H1 (cell line): Measurements from ENCODE around the gene KAT5. TPM values are rescaled to one million over a fixed set of nuclear protein-coding genes. Genes with fewer than 3 reads are reported as not detected.

Experiments used
- CTCF ChIA-PET: fragments of 300-600 bp; sonication (Branson Sonifier 250); formaldehyde crosslinking; loops from one replicate; lab custom pipeline; 2021; ENCODE audit not compliant: partially characterized antibody; lab: Charles Lee
- POLR2A ChIA-PET: fragments of 300-600 bp; sonication (Branson Sonifier 250); formaldehyde crosslinking; loops from one replicate; lab custom pipeline; 2021; ENCODE audit warnings: inconsistent platforms; ENCODE audit not compliant: partially characterized antibody; lab: Charles Lee
- DNase-seq, 2 experiments: peaks; one replicate each; pipeline versions ENCODE4 v3.0.0 to v3.0.0-alpha.2; 2010 to 2022; ENCODE audit warnings: low spot score in 2 of 2, low read depth in 1 of 2, mixed read lengths in 1 of 2
- FAIRE-seq: peaks from 2 replicates; lab custom pipeline; 2011; peaks lifted over from hg19 to GRCh38; lab: Jason Lieb, UNC
- H2AFZ ChIP-seq: 2 replicates; pipeline ENCODE4 v1.8.1; 2012; ENCODE audit warnings: low read length, inconsistent platforms
- H2AK5ac ChIP-seq: 2 replicates; pipeline ENCODE4 v1.6.1; 2013; ENCODE audit warnings: low read depth, low read length
- H2BK120ac ChIP-seq: replicated peaks from 2 replicates; pipeline ENCODE3; 2013; ENCODE audit warnings: low read depth, low read length, inconsistent platforms
- H2BK12ac ChIP-seq: 2 replicates; pipeline ENCODE4 v1.6.1; 2013; ENCODE audit warnings: low read depth, low read length
- H2BK15ac ChIP-seq: 2 replicates; pipeline ENCODE4 v1.6.1; 2013; ENCODE audit warnings: low read length
- H2BK20ac ChIP-seq: 2 replicates; pipeline ENCODE4 v1.6.1; 2013; ENCODE audit warnings: low read length
- H2BK5ac ChIP-seq: 2 replicates; pipeline ENCODE4 v1.6.1; 2013; ENCODE audit warnings: low read depth, low read length
- H3K14ac ChIP-seq: 2 replicates; pipeline ENCODE4 v1.6.1; 2013; ENCODE audit warnings: inconsistent platforms; ENCODE audit not compliant: insufficient read length
- H3K18ac ChIP-seq: 2 replicates; pipeline ENCODE4 v1.6.1; 2013; ENCODE audit warnings: low read length; ENCODE audit errors: extremely low read depth
- H3K23ac ChIP-seq: 2 replicates; pipeline ENCODE4 v1.6.1; 2013; ENCODE audit warnings: inconsistent platforms; ENCODE audit not compliant: insufficient read length
- H3K23me2 ChIP-seq: 2 replicates; pipeline ENCODE4 v1.6.1; 2013; ENCODE audit warnings: low read depth, low read length
- H3K27ac ChIP-seq: 2 replicates; pipeline ENCODE4 v1.6.1; 2011; ENCODE audit warnings: low read depth, low read length, inconsistent platforms
- H3K27me3 ChIP-seq, 4 experiments: replicated peaks in 1 of 4; 1 replicate in 1 of 4; 2 replicates in 3 of 4; pipeline versions ENCODE4 v1.6.1 to v1.8.1; 2011 to 2013; ENCODE audit warnings: low read length in 3 of 4, mild to moderate bottlenecking in 3 of 4, inconsistent platforms in 2 of 4, mixed read lengths in 2 of 4, moderate library complexity in 1 of 4; ENCODE audit not compliant: control insufficient read depth in 3 of 4, insufficient read depth in 3 of 4; ENCODE audit errors: extremely low read depth in 1 of 4
- H3K36me3 ChIP-seq, 4 experiments: 2 replicates each; pipeline versions ENCODE4 v1.6.1 to v1.8.1; 2011 to 2013; ENCODE audit warnings: mild to moderate bottlenecking in 4 of 4, low read length in 3 of 4, moderate library complexity in 2 of 4, control low read depth in 1 of 4, inconsistent platforms in 1 of 4; ENCODE audit not compliant: insufficient read depth in 4 of 4, control insufficient read depth in 2 of 4
- H3K4ac ChIP-seq: replicated peaks from 2 replicates; pipeline ENCODE3; 2013; ENCODE audit warnings: low read length, low read depth, mixed read lengths, inconsistent platforms; ENCODE audit not compliant: insufficient read length
- H3K4me1 ChIP-seq, 4 experiments: replicated peaks in 1 of 4; 1 replicate in 1 of 4; 2 replicates in 3 of 4; pipeline versions ENCODE4 v1.6.1 to v1.8.1; 2011 to 2013; ENCODE audit warnings: low read length in 3 of 4, inconsistent platforms in 2 of 4, mixed read lengths in 1 of 4; ENCODE audit not compliant: insufficient read depth in 4 of 4, control insufficient read depth in 3 of 4
- H3K4me2 ChIP-seq, 2 experiments: 2 replicates each; pipeline versions ENCODE4 v1.6.1 to v1.8.1; 2011 to 2013; ENCODE audit warnings: low read depth in 2 of 2, low read length in 2 of 2, control low read depth in 1 of 2, inconsistent platforms in 1 of 2, mild to moderate bottlenecking in 1 of 2; ENCODE audit not compliant: insufficient read depth in 1 of 2
- H3K4me3 ChIP-seq, 4 experiments: fragments of 200-600, 300-600 bp in 1 of 4; sonication (generic), shearing (Covaris generic), sonication (Bioruptor Twin) in 1 of 4; 2 replicates each; pipeline versions ENCODE4 v1.5.1 to v1.8.1; 2011 to 2016; ENCODE audit warnings: low read length in 4 of 4, low read depth in 3 of 4, control low read depth in 2 of 4, inconsistent platforms in 2 of 4, mild to moderate bottlenecking in 2 of 4, mixed read lengths in 1 of 4, moderate library complexity in 1 of 4; ENCODE audit not compliant: insufficient read depth in 2 of 4; ENCODE audit errors: extremely low read depth in 1 of 4
- H3K56ac ChIP-seq: replicated peaks from 2 replicates; pipeline ENCODE3; 2013; ENCODE audit warnings: low read depth, mild to moderate bottlenecking, mixed read lengths, low read length, inconsistent platforms; ENCODE audit not compliant: insufficient read length
- H3K79me1 ChIP-seq: 2 replicates; pipeline ENCODE4 v1.6.1; 2013; ENCODE audit warnings: low read depth, low read length, control low read depth
- H3K79me2 ChIP-seq, 2 experiments: 2 replicates each; pipeline versions ENCODE4 v1.6.1 to v1.8.1; 2012 to 2013; ENCODE audit warnings: low read length in 2 of 2, mild to moderate bottlenecking in 2 of 2, inconsistent platforms in 1 of 2; ENCODE audit not compliant: insufficient read depth in 2 of 2, control insufficient read depth in 1 of 2
- H3K9ac ChIP-seq, 4 experiments: replicated peaks in 1 of 4; 1 replicate in 1 of 4; 2 replicates in 3 of 4; pipeline versions ENCODE4 v1.6.1 to v1.8.1; 2011 to 2013; ENCODE audit warnings: low read depth in 3 of 4, low read length in 3 of 4, control low read depth in 2 of 4, mild to moderate bottlenecking in 2 of 4, moderate library complexity in 2 of 4, inconsistent platforms in 1 of 4; ENCODE audit errors: extremely low read depth in 1 of 4
- H3K9me3 ChIP-seq, 2 experiments: 2 replicates each; pipeline versions ENCODE4 v1.6.1 to v1.8.1; 2012 to 2013; ENCODE audit warnings: mild to moderate bottlenecking in 2 of 2, moderate library complexity in 2 of 2, control low read depth in 1 of 2, inconsistent platforms in 1 of 2, low read depth in 1 of 2, low read length in 1 of 2, mixed read lengths in 1 of 2; ENCODE audit not compliant: insufficient read depth in 2 of 2
- H4K20me1 ChIP-seq, 2 experiments: replicated peaks in 1 of 2; 2 replicates each; pipeline versions ENCODE3 to v1.8.1; 2011 to 2013; ENCODE audit warnings: inconsistent platforms in 2 of 2, low read length in 2 of 2, mild to moderate bottlenecking in 1 of 2; ENCODE audit not compliant: insufficient read depth in 2 of 2, control insufficient read depth in 1 of 2
- H4K5ac ChIP-seq: 2 replicates; pipeline ENCODE4 v1.6.1; 2013; ENCODE audit warnings: low read length, low read depth, mixed read lengths, inconsistent platforms; ENCODE audit not compliant: insufficient read length
- H4K8ac ChIP-seq: 2 replicates; pipeline ENCODE4 v1.8.0; 2013; ENCODE audit warnings: mild to moderate bottlenecking, moderate library complexity, low read length, inconsistent platforms; ENCODE audit not compliant: insufficient read depth; ENCODE audit errors: extremely low read depth
- H4K91ac ChIP-seq: replicated peaks from 2 replicates; pipeline ENCODE3; 2013; ENCODE audit warnings: low read length, mixed read lengths, inconsistent platforms; ENCODE audit not compliant: insufficient read length
- BCL11A ChIP-seq, 2 experiments: IDR thresholded peaks; one replicate each; pipeline ENCODE4 v1.6.1; 2011; ENCODE audit warnings: low read depth in 2 of 2, low read length in 2 of 2, mild to moderate bottlenecking in 2 of 2
- CEBPB ChIP-seq: IDR thresholded peaks from 2 replicates; pipeline ENCODE4 v1.6.1; 2012; ENCODE audit warnings: low read depth, low read length
- CHD1 ChIP-seq: IDR thresholded peaks from 2 replicates; pipeline ENCODE4 v1.6.1; 2012; ENCODE audit warnings: low read depth, low read length, improper control_type of control experiment
- CREB1 ChIP-seq: IDR thresholded peaks from 2 replicates; pipeline ENCODE4 v1.6.1; 2012; ENCODE audit warnings: inconsistent platforms
- CTCF ChIP-seq, 3 experiments: IDR thresholded peaks; 1 replicate in 2 of 3; 2 replicates in 1 of 3; pipeline versions ENCODE4 v1.5.1 to v1.6.1; 2011; ENCODE audit warnings: low read length in 3 of 3, mild to moderate bottlenecking in 3 of 3, inconsistent platforms in 2 of 3, low read depth in 1 of 3, moderate library complexity in 1 of 3; ENCODE audit not compliant: insufficient read depth in 1 of 3; ENCODE audit errors: control extremely low read depth in 1 of 3
- HDAC6 ChIP-seq: IDR thresholded peaks from one replicate; pipeline ENCODE4 v1.7.1; 2012; ENCODE audit warnings: low read depth, mild to moderate bottlenecking, inconsistent platforms, low read length, moderate library complexity
- MAFK ChIP-seq: IDR thresholded peaks from 2 replicates; pipeline ENCODE4 v1.6.1; 2012; ENCODE audit warnings: low read depth, mild to moderate bottlenecking, improper control_type of control experiment, low read length
- SP1 ChIP-seq: IDR thresholded peaks from 2 replicates; pipeline ENCODE4 v1.6.1; 2011; ENCODE audit warnings: low read depth, low read length
- TBP ChIP-seq: IDR thresholded peaks from 2 replicates; pipeline ENCODE4 v1.6.1; 2011; ENCODE audit warnings: low read depth, low read length, improper control_type of control experiment
- WGBS, 2 experiments: shearing (Covaris generic) in 1 of 2; methylation state at CpG; one replicate each; pipeline versions ENCODE4 v1.1.6 to v1.1.7; 2013 to 2015; ENCODE audit warnings: low lambda C conversion rate in 2 of 2, mixed read lengths in 2 of 2, inconsistent platforms in 1 of 2, low coverage in 1 of 2, missing lambda C conversion rate in 1 of 2; ENCODE audit not compliant: insufficient replicate concordance in 2 of 2, insufficient coverage in 1 of 2, insufficient read length in 1 of 2; ENCODE audit errors: extremely low coverage in 1 of 2, missing lambda C conversion rate in 1 of 2; 5-methylcytosine and 5-hydroxymethylcytosine counted together
- polyA plus RNA-seq, 7 experiments: library from polyadenylated mRNA; depleted of rRNA in 3 of 7; stranded (reverse) in 5 of 7; unstranded in 2 of 7; fragments of >200 nt in 5 of 7; fragments of 200-250 nt in 2 of 7; gene quantifications; 1 replicate in 5 of 7; 2 replicates in 1 of 7; 4 replicates in 1 of 7; pipeline versions ENCODE4 v1.2.1 to v1.2.3, GENCODE V29; 2011 to 2013; ENCODE audit warnings: missing spikeins in 2 of 7, mixed read lengths in 2 of 7
- total RNA-seq: library from RNA; stranded (reverse); fragmentation: NEBNext Ultra II Directional; extraction: Animal tissue kit (Norgen Biotek cat#: 25700); gene quantifications from 2 replicates; pipeline ENCODE4 v1.2.1, GENCODE V29; 2021
- TF ChIP-seq, protein P1 (sequence below): IDR thresholded peaks from 2 replicates; pipeline ENCODE4 v1.6.1; 2012; ENCODE audit warnings: low read length, inconsistent platforms

Gene KAT5
- total and polyA plus RNA-seq, 2 of the 8 experiments (the other 6 are each of a cell fraction or from before 2014, with no cell fraction given), result 26.7 to 37.4 TPM

DNA sequence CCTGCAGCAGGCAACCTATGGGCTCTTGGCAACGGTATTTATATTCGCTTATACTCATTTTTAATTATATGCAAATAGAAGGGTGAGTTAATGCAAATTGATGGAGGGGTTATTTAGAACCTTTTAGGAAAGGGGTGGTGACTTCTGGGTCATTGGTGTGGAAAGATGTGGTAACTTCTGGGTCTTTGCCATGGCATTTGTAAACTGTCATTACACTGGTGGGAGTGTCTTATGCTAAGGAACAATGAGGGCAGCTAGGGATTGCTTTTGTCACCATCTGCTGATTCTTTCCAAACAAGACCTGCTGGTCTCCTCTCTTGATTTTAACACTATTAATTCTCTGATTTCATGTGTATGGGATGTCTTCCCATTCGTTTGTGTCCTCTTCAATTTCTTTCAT is 11.7 kb upstream of the KAT5 start:
- no peak overlapping the region for H2AFZ ChIP-seq
- no peak overlapping the region for H2BK20ac ChIP-seq
- ChIA-PET POLR2A (no interaction called here), CTCF (interaction anchor here (1.1 to 1.8 kb wide), 2 partner anchors 11 to 184 kb away, joined by 3 read pairs; partner anchors contain the start of gene KAT5)
- H2BK15ac ChIP-seq, result no peak overlapping the region
- no peak overlapping the region for H3K14ac ChIP-seq
- H2BK5ac ChIP-seq, result no peak overlapping the region
- WGBS, 2 experiments, result 85% methylated on average over 3 of the region's 3 CpGs; no CpG with 5 or more reads in 1 of the 2 experiments
- H4K20me1 ChIP-seq, result no peaks in the 10 kb centered on the region
- no peaks in the 10 kb centered on the region for H3K79me1 ChIP-seq
- H3K23me2 ChIP-seq, result no peaks in the 10 kb centered on the region; the same call in 1 of the 2 replicates
- no peak overlapping the region for H2AK5ac ChIP-seq
- no peaks in the 10 kb centered on the region for H3K4me1 ChIP-seq
- no peak overlapping the region for H3K27ac ChIP-seq
- no peak for FAIRE-seq
- H3K18ac ChIP-seq, result no peak overlapping the region
- no peaks in the 10 kb centered on the region for H3K36me3 ChIP-seq
- DNase-seq, result no peak
- H4K8ac ChIP-seq, result no peak overlapping the region
- H3K27me3 ChIP-seq, result no peaks in the 10 kb centered on the region; a peak in 3 of 7 replicates
- H3K79me2 ChIP-seq, result no peaks in the 10 kb centered on the region
- no peak overlapping the region for H3K56ac ChIP-seq
- H3K9ac ChIP-seq, result no peak overlapping the region
- no peak overlapping the region for H3K4ac ChIP-seq
- H3K9me3 ChIP-seq, result 0 out of 4 replicates have a peak, but pooled peaks cover 0 to 7% of the 10 kb centered on the region in 2 experiments
- no peak overlapping the region for H4K91ac ChIP-seq
- no peak overlapping the region for H2BK120ac ChIP-seq
- no peak overlapping the region for H3K4me2 ChIP-seq
- H3K23ac ChIP-seq, result no peak overlapping the region
- no peak overlapping the region for H4K5ac ChIP-seq
- no peak overlapping the region for H3K4me3 ChIP-seq
- H2BK12ac ChIP-seq, result no peak overlapping the region
- TF ChIP-seq MAFK (no peak), BCL11A (IDR thresholded peaks at IDR 0.05; ENCODE audit: low read depth in 2 of 2, low read length in 2 of 2) (no peak), CTCF (IDR thresholded peaks at IDR 0.05; ENCODE audit: control extremely low read depth in 1 of 3, insufficient read depth in 1 of 3, low read depth in 1 of 3, low read length in 3 of 3) (no peak), SP1 (no peak), CHD1 (no peak), CEBPB (no peak), CREB1 (no peak), TBP (no peak), HDAC6 (no peak)
- TF ChIP-seq, protein P1, sequence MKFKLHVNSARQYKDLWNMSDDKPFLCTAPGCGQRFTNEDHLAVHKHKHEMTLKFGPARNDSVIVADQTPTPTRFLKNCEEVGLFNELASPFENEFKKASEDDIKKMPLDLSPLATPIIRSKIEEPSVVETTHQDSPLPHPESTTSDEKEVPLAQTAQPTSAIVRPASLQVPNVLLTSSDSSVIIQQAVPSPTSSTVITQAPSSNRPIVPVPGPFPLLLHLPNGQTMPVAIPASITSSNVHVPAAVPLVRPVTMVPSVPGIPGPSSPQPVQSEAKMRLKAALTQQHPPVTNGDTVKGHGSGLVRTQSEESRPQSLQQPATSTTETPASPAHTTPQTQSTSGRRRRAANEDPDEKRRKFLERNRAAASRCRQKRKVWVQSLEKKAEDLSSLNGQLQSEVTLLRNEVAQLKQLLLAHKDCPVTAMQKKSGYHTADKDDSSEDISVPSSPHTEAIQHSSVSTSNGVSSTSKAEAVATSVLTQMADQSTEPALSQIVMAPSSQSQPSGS, result no peak
